Kidney glomerular epithelial cell (primary cell): Measurements from ENCODE around the gene GRM5.
"Not testable (repeated sequence)": the region's sequence is repeated elsewhere in the genome, so short reads cannot be mapped to it uniquely, and the experiment has no call there.

Source experiments
- DNase-seq: peaks from one replicate; lab custom pipeline; 2025; lab: John Stamatoyannopoulos, UW

GRM5 gene

DNA sequence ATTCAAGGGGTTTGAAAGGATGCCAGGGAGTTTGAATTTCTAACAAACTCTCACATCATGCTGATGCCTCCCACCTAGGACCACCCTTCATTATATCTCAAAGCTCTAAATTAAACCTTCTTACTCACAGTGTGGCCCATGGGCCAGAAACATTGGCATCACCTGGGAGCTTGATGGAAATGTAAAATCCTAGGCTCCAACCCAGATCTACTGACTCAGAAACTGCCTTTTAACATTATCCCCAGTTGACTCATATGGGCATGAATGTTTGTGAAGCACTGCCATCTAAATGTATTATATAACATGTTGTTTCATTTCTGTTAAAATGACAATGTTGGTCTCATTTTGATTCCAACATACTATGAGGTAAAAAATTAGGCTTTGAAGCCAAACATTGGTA lies 90.3 kb downstream of the GRM5 start:
- not testable (repeated sequence) for DNase-seq

DNA sequence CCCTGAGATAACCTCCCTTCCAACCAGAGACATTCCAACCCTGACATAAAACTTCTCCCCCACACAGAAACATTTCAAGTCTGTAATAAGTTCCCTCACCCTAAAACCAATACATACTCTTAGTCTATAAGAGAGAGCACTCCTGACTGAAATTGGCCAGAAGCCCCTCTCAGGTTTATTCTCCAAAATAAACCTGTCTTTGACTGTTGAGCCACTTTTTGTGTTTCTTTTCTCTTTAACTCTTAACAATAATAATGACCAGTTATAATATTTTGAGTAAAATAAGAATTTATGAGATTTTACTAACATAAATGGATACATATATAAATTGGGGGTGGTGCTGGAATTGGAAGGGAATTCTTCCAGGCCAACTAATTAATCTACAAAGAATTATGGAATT lies 93.6 kb downstream of the GRM5 start:
- no peak for DNase-seq

DNA sequence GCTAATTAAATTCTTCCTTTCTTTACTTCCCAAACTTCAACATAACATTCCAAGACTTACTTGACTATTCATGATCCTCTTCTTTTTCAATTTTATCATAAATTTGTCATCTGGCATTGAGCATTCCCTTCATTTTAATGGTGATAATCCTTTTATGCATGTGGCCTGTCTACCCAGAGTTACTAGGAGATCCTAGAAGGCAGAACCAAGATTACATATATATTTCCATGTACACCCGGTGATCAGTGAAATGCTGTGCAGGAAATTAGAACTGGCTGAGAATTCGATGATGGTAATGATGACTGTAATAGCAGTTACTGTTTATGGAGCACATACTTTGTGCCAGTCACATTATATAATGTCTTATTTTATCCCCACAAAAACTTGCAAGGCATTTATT lies 104.2 kb downstream of the GRM5 start:
- DNase-seq: not testable (repeated sequence)

DNA sequence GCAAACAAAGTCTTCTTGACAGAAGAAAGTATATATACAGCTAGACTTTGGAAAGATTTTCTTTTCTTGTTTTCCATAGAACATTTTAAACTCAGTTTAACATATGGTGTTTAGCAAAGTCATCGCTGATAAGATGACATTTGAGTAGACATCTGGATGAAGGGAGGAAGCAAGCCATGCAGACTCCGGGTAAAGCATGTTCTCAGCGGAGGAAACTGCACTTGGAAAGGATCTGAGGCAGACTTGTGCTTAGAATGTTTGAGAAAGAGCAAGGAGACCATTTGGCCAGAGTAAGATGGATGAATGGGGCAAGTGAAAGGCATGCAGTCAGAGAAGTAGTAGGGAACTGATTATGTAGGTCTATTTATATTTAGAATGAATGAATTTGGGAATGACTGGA lies 105.9 kb downstream of the GRM5 start:
- not testable (repeated sequence) for DNase-seq

DNA sequence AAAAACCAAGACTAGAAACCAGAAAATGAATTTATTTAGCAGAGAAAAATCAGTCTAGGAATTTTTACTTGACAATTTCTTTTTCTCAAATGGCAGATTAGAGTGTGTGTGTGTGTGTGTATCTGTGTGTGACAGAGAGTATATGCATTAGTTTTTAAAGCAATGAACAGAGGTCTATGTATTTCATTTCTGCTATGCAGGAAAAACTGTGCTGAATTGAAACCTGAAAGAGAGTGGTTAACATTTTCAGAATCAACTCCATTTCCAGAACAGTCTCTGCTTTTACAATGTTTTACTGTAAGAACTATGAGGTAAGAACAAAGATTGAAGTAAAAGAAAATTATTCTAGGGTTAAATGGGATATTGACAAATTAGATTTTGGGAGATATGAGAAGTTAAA lies 114.8 kb downstream of the GRM5 start:
- DNase-seq: no peak

DNA sequence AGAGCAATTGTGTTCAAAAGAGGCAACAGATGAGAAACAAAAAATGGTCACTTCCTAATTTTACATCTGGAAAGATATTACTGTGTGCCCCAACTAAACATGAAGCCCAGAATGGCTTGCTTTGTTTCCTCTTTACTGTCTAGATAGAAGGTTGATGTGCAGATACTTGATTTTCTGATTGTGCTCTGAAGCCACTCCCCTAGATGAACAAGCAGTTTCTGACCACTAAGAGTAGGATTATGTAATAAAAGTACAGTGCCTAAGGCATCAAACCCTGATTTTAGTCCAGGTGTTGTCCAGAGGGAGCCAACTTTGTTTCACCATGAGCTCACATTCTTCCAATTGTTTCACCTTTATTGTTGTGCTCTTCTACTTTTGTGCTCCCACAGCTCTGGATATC lies 116.9 kb downstream of the GRM5 start:
- not testable (repeated sequence) for DNase-seq

DNA sequence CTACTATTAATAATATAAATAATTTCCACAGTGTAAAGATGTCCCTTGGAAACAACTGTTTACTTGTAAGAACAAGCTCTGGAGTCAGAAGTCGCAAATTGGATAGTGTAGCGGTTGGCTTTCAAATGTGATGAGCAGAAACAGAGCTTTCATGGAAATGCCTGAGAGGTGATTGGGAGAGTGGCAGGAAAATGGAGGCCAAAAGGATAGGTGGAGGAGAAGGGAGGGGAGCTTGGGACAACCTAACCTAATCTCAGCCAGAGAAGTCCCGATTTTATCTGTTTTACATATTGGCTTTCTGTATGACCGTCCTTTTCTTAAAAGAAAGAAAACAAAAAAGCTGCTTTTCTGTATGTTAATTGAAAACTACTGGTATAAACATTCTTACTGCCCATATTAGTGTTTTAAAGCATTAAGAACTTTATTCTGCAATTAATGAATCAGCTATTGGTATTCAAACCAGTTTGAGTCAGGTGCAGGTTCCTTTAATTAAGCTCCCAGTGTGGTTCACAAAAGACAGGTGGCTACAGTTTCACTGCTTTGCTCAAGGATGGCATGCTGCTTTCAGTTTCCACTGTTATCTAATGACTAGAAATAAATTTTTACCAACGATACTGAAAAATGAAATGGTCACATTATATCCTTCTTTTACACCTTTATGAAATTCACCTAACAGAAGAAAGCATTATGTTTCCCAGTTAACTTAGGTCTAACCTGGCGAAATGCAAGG lies 117.8 kb downstream of the GRM5 start:
- DNase-seq: not testable (repeated sequence)

DNA sequence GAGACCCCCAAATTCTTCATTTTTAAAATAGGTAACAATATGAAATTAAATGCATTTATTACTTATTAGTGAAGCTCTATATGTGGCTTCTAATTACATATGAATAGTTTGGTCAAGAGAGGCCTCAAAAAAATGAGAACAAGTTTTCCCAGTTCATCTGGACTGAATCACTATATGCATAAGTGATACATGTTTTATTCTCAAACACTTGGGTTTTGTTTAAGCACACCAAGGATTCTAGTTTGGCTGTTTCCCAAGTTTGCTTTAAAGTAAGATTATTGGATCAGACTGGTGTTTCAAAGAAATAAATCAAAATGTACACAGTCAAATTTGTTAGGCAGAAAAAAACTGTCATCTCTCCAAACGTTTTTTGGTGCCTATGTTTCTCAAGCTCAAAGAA lies 136.1 kb downstream of the GRM5 start:
- not testable (repeated sequence) for DNase-seq

DNA sequence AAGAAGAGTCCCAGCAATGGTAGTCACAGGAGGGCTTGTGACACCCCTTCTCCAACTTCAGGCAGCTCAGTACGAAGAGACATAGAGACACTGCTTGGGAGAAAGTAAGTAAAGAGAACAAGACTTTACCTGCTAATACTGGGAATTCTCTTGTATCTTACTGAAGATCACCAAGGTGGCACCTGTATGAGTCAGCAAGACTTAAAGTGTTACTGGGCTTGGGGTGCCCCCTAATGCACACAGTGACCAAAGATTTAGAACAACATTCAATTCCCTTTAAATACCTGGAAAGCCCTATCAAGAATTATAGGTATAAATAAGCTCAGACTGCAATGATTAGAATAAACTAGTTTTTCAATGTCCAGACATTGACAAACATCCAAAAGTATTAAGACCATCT lies 148.7 kb downstream of the GRM5 start:
- DNase-seq: not testable (repeated sequence)

DNA sequence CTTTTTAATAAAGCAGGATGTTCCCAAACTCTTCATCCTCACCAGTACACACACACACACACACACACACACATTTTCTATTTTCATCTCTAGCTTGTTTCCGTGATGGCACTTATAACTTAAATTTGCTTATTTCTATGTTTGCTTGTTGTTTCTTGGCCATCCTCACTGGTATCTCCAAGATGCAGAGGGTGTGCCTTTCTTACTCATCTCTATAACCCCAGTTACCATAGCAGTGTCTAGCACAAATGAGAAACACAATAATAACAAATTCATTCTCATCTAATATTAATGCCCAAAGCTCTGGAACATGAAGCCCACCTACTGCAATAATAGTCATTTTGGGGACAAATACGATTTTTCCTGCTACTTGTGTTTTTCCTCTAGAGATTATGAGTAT lies 156.3 kb downstream of the GRM5 start:
- no peak for DNase-seq

DNA sequence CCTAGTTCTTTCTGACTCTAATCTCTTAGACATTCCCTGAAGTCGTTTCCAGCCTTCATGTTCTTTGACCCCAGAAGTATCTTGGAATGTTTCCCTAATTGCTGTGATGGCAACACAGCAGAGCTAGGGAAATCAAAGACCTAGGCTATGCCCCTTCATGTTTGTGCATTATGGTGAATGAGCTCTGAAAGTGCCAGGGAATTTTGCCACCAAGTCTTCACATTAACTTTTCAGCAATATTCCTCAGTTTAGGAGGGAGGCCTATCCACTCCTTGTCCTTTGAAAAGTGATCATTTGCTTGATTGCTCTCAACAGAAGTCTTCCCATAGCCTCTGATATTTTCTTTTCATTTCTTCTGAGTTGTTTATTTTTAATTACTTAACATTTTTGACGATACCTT lies 164.3 kb downstream of the GRM5 start:
- not testable (repeated sequence) for DNase-seq

DNA sequence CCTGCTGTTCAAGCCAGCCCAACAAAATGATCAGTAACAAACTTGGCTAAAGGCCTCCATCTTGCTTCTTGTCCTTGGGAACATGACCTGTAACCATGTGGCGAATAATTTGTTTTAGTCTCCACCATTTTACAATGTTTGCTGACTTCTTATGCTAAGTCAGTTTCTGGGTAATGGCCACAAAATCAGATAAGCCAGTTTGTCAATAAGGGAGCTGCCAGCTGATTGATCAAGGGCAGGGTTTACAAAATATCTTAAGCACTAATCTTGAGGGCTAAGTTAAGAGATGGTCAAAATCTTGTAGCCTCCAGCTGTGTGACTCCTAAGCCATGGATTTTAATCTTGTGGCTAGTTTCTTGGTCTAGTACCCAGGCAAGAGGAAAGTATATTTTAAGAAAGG lies 176.9 kb downstream of the GRM5 start:
- DNase-seq: not testable (repeated sequence)

DNA sequence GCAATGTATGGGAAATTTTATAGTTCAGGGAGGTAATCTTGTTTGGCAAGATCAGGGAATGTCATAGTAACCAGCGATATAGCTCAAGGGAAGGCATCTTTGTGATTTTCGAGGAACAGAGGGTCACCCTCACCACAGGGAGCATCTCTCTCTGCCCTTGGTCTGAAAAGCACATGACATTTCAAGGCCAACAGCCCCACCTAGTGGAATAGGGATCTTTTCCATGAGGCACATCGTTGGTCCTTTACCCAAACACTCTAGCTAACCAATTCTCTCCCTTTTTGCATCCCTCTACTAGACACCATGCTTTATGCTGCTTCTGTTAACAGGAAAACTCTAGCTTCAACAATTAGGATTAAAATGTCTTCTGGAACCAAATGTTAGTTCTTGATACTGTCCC lies 179.0 kb downstream of the GRM5 start:
- DNase-seq: peak; percentile 20

DNA sequence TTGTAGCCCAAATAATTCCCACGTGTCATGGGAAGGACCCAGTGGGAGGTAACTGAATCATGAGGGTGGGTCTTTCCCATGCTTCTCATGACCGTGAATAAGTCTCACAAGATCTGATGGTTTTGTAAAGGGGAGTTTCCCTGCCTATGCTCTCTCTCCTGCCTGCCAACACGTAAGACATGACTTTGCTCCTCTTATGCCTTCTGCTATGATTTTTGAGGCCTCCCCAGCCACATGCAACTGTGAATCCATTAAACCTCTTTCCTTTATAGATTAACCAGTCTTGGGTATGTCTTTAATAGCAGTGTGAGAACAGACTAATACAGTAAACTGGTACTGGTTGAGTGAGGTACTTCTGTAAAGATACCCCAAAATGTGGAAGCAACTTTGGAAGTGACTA lies 183.0 kb downstream of the GRM5 start:
- not testable (repeated sequence) for DNase-seq

DNA sequence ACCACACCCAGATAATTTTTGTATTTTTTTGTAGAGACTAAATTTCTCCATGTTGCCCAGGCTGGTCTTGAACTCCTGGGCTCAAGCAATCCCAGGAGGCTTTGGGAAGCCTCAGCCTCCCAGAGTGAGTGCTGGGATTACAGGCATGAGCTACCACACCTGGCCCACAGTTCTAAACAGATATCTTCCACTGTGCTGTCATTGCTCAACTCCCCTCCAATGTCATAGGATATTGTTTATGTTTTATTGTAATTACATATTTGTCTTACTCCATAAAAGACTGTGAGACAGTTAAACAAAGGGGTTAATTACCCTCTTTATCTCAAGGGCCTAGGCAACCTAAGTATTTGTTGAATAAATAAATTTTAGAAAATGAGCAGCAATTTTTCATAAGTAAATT lies 204.2 kb downstream of the GRM5 start:
- DNase-seq: no peak

DNA sequence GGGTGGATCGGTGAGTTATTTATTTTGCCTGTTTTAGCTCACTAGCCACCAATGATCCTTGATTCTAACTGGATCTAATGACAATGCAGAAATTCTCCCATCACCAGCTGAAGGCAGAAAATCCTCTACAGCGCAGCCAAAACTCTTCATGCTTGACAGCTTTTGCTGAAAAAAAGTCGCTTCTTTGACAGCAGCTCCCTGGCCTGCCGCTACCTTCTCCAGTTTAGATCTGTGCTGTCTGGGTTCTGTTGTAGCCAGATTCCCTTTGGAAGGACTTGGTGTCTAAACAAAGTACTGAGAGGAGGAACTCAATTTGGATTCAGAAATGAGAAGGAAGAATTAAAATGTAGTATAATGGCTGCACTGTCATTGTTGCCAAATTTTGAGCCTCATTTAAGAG lies 205.4 kb downstream of the GRM5 start:
- not testable (repeated sequence) for DNase-seq

DNA sequence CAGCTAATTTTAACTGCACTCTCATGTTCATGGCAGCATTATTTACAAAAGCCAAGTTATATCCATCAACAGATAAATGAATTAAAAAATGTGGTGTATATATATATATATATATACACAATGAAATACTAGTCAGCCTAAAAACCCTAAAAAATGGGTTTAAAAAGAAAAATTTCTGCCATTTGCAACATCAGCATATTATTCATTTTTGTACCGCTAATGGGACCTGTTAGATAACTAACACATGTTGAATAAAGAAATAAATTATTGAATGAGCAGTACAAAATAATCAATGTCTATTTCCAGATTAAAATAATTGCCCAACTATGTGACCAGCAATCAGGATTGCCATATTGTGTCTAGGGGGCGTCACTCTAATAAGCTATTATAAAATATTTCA lies 211.8 kb downstream of the GRM5 start:
- not testable (repeated sequence) for DNase-seq

DNA sequence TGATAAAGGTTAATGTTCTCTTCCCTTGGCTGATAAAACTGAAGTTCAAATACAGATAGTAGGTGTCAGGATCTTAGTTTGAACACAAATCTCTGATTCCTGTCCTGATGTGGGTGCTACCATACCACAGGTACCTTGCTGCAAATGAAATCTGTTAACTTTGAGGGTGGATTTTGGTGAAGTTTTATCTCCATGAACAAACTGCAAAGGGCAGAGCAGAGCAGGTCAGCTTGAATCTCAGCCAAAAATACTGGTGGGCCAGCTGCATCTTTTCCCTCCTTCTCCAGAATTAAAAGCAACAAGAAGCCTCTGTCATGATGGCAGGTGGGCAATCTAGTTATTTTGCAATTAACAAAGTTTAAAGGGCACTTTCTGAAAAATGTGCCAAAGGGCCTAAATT lies 214.2 kb downstream of the GRM5 start:
- not testable (repeated sequence) for DNase-seq

DNA sequence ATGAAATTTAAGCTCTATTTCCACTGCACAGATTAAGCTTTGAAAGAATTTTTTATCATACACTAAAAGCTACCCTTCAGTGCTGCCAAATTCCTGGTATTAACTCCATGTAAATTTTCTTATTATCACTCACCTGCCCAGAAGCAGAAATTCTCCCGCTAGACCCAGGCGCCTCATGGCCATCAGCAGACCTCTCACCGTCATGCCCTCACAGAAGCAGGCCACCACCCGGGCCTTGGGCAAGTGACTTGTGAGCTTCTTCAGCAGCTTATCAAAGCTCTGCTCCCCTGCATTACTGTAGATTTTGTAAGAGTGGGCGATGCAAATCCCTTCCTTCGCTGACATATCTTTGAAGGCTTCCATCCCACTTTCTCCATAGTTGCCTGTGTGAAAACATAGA lies 216.0 kb downstream of the GRM5 start:
- DNase-seq: not testable (repeated sequence)

DNA sequence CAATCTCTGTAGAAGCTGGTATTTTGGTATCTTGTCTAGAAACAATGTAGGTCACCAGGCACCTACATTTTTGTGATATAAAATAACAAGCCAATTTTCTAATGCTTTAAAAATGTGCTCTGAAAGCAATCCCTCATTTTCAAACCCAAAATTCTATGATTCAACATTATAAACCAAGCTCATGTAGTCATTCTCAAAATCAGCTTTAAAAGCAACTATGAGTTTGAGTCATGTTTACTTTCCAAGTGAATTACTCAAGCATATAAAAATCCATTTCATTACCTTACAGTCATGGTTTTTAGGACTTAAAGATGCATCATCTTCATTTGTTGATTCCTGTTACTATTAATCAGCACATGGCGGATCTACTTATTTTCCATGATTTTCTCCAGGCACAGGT lies 216.4 kb downstream of the GRM5 start:
- DNase-seq: peak; percentile 22

DNA sequence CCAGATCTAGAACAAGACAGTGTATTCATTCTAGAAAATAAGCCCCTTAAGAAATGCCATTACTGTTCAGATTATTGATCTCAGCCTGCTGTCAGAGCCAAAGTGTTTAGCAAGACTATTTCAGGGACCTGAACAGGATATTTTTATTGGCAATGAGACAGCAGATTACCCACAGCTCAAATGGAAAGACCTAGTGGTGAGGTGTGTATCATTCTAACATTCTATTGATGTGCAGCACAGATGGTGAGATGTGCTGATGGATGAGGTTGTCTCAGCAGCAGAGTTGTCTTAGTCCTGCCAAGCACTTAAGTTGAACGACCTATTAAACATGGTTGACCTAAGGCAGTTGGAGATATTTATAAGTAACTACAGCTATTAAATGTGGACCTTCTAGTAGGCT lies 219.5 kb downstream of the GRM5 start:
- DNase-seq: not testable (repeated sequence)

DNA sequence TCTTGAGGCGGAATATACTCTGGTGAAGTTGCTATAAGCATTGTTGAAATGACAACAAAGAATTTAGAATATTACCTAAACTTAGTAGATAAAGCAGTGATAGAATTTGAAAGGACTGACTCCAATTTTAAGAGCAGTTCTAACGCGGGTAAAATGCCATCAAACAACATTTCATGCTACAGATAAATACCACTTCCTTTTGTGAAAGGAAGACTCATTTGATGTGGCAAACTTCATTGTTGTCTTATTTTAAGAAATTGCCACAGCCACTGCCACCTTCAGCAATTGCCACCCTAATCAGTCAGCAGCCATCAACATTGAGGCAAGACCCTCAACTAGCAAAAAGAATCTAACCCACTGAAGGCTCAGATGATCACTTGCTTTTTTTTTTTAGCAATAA lies 220.8 kb downstream of the GRM5 start:
- not testable (repeated sequence) for DNase-seq

DNA sequence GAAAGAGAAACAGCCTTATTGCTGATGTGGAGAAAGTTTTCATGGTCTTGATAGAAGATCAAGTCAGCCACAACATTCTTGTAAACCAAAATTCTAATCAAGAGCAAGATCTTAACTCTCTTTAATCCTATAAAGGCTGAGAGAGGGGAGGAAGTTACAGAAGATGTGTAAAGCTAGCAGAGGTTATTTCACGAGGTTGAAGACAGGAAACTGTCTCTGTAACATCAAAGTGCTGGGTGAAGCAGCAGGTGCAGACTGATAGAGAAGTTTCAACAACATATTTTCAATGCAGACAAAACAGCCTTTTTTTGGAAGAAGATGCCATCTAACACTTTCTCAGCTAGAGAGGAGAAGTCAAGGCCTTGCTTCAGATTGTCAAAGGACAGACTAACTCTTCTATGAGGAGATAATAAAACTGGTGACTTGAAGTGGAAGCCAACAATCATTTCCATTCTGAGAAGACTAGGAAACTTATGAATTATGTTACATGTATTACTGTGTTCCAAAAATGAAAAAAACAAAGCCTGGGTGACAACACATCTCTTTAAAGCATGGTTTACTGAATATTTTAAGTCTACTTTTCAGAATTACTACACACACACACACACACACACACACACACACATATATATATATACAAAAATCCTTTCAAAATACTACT lies 221.9 kb downstream of the GRM5 start:
- not testable (repeated sequence) for DNase-seq

DNA sequence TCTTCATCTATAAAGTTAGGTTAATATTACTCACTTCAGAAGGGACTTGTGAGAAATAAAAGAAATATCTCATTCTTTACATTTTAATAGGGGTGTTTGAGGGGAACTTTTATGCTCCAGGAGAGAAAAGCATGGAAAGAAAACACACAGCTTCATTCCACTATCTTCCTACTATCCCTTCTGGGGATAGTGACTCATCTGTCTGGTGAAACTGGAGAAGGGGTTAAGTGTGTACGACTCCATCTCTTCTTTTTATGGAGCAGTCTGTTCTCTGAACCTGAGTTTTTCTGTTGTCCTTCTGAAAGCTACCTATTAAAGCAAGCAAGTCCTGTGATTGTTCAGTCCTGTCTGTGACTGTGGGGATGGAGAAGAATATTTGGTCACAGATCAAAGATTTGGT lies 227.6 kb downstream of the GRM5 start:
- peak; percentile 5 for DNase-seq
